ENCODE measurements around the gene C3orf18. TPM values are rescaled to one million over a fixed set of nuclear protein-coding genes. Genes with fewer than 3 reads are reported as not detected.

C3orf18 gene
- total and polyA plus RNA-seq, 9 of the 15 experiments (the other 6 are each of a cell fraction or from before 2014, with no cell fraction given) = 0.01 to 2.3 (median 0.94) TPM

GRCh38 chr3:50537421-50538129 lies 30.0 kb downstream of the C3orf18 start (continued):
- TF ChIP-seq RBM25 (IDR thresholded peaks at IDR 0.05; ENCODE audit: low read depth, low read length, severe bottlenecking) (peak; percentile 71), ZNF77 (CRISPR knock-in tag; IDR thresholded peaks at IDR 0.05) (no peak), ARID1B (IDR thresholded peaks at IDR 0.05) (0 out of 2 replicates have a peak, but pooled peaks have one; percentile 7), U2AF2 (optimal IDR thresholded peaks at IDR 0.05; ENCODE audit: low read depth, low read length) (no peak), E2F8 (IDR thresholded peaks at IDR 0.05; ENCODE audit: low read depth, partially characterized antibody) (no peak), ZNF263 (CRISPR knock-in tag; IDR thresholded peaks at IDR 0.05; ENCODE audit: borderline replicate concordance) (peak; percentile 83; the same call in 1 of the 2 replicates), SMC3 (conservative IDR thresholded peaks at IDR 0.05; ENCODE audit: insufficient read depth, low read depth, low read length) (no peak), SMARCA4 (IDR thresholded peaks at IDR 0.05) (no peak), ZNF644 (tag; IDR thresholded peaks at IDR 0.05; ENCODE audit: low read depth) (no peak)
